ENCODE results near the gene SNTG2.

DNA sequence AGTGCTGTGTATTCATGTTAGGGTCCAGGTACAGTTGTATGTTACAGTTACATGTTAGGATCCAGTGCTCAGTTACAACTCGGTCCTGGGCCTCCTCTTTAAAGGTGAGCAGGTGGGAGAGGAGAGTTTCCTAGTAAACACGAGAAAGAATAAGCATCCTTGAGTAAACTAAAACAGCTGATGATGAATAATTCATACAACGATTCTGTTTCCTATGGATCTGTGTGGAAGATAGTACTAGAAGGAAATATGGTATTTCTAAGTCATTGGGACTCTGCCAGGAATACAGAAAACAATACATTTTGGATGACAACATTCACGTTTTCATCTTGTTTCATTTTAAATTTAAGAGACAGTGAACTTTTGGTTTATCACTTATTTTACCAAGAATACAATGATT is 29.5 kb downstream of the SNTG2 start:
- TF ChIP-seq, protein P1, sequence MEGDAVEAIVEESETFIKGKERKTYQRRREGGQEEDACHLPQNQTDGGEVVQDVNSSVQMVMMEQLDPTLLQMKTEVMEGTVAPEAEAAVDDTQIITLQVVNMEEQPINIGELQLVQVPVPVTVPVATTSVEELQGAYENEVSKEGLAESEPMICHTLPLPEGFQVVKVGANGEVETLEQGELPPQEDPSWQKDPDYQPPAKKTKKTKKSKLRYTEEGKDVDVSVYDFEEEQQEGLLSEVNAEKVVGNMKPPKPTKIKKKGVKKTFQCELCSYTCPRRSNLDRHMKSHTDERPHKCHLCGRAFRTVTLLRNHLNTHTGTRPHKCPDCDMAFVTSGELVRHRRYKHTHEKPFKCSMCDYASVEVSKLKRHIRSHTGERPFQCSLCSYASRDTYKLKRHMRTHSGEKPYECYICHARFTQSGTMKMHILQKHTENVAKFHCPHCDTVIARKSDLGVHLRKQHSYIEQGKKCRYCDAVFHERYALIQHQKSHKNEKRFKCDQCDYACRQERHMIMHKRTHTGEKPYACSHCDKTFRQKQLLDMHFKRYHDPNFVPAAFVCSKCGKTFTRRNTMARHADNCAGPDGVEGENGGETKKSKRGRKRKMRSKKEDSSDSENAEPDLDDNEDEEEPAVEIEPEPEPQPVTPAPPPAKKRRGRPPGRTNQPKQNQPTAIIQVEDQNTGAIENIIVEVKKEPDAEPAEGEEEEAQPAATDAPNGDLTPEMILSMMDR (IDR thresholded peaks at IDR 0.05), result no peak
- TF ChIP-seq POLR2A (IDR thresholded peaks at IDR 0.05), result no peak
